Activated T-cell treated with anti-CD3 and anti-CD28 coated beads for 48 hours (primary cell): Measurements from ENCODE around the gene HIVEP3.

Source experiments
- DNase-seq: peaks from one replicate; pipeline ENCODE4 v3.0.0-alpha.2; 2020; ENCODE audit warnings: low read depth

The HIVEP3 gene

DNA sequence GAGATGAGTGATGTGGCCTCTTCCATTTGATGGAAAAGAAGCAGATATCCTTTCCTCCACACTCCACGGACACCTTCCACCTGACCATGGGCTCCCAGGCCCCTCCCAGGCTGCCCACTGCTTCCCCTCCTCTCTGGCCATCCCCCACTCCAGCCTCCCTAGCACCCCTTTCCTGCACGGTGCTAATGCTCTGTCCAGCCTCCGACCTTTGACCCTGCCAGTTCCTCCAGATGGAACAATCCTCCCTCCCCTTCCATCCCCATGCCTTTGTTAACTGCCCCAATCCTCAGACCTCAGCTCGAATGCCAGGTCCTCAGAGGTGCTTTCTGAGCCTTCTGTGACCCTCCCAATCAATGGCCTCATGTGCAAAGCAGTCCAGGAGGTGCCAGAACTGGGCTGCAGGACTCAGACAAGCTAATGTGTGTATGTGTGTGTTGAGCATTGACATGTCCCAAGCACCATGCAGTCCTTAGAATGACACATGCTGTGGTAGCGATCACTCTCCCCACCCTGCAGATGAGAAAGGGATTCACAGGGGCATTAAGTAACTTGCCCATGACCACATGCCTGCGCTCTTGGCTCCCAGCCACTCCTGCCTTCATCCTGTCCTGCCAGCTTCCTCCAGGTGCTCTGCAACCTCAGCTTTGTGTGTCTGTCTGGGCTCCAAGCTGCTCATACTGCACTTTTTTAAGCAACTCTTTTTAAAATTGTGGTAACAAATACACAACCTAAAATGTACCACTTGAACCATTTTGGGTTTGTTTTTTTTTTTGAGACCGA is 370.8 kb downstream of the HIVEP3 start:
- no peak for DNase-seq

DNA sequence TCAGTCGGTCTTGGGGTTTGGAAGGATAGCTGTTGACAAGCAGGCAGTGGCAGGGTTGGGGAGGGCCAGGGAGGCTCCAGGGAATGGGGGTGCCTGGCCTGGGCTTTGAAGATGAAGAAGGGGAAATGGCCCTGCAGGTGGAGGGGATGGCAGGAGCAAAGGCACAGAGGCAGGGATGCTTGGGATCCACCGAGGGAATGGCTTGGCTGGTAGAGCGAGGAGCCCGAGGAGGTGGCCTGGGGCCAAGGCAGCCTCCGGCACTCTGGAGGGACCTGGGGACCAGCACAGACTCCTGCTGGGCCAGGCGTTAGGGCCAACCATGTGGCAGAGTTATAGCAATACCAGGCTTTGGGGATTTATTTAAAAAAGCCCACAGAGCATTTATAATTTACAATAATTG is 371.4 kb downstream of the HIVEP3 start:
- DNase-seq, result no peak

DNA sequence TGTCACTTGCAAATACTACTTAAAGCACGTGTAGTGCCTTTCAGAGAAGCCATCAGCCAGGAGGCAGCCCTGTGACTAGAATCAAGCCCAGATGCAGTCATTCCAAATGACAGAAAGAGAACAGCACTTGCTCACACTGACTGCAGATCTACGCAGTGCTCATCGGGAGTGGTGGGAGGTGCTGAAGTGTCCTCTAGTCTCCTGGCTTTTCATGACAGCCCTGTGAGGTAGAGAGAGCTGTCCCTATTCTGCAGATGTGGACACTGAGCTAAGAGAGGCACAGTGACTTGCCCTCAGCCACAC is 371.9 kb downstream of the HIVEP3 start:
- no peak for DNase-seq

DNA sequence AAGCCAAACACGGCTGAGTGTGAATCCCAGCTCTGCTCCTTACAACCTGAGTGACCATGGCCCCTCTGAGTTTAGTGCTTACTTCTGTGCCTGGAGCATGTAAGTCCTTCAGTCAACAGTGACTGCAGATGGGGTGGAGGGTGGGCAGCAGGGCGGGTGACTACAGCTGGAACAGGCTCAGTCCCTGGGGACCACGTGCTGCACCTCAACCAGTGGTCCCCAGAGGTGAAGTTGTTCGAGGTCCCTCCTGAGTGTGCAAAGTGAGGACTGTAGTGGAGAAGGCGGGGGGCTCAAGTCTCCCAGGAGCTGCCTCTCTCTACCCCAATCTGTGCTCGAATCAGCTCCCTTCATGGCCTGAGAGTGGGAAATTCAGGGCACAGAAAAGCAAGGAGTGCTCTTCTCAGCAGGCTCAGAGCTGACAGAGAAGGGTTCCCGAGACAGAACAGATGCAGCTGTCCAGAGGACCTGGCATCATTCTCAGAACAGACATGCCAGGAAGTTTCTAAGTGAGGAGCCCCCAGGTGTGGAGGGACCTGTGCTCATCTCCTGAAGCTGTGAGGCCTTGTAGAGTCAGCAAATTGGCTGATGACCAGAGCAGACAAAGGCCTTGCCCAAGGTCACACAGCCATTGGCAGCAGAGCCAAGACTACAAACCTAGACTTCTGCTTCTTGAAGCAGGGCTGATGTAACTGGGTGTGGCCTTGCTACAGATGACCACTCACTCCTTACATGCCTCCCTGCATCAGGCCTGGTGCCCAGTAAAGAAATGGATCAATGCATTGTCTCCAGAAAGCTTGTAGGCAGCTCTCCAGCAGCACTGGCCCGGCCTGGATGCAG is 372.5 kb downstream of the HIVEP3 start:
- no peak for DNase-seq

DNA sequence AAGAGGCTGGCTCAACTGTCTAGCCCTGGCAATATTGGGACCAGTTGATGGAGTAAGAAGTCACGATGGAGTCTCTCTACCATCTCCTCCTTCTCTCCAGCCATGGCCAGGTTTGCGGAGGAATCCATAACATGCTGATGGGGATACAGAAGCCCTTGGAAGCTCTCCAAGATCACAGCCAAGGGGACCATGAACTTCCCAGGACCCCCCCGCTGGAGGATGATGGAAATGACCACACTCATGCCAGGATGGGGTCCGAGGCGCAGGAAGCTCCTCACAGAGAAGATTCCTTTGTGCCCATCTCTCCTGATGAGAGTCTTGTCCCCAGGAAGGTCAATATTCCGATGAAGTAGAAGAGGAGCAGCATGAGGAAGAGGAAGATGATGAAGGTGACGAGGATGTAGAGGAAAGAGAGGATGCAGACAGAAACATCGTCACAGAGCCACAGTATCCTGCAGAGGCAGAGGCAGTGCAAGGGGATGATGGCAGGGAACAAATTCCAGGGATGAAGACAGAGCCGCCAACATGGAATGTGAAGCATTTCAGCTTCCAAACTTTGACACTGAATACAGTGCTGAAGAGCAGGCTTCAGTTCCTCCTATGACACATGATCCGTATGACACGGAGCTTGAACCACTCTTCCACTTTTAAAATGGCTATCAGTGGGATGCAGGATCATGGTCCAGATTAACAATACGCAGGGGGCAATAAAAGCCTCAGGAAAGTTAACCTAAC is 376.4 kb downstream of the HIVEP3 start:
- no peak for DNase-seq

DNA sequence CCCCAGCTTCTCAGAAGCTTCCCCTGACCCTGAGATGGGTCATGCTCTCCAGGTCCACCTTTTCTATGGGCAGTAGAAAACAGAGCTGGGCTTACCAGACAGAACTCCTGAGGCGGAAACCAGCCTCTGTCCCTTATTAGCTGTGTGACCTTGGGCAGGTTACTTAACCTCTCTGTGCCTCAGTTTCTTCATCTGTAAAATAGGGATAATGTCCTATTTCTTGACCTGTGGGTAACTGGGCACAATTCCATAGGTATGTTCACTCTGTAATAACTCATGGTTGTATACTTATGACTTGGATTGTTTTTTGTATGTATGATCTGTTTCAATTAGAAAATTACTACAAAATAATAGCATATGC is 377.1 kb downstream of the HIVEP3 start:
- DNase-seq, result no peak

DNA sequence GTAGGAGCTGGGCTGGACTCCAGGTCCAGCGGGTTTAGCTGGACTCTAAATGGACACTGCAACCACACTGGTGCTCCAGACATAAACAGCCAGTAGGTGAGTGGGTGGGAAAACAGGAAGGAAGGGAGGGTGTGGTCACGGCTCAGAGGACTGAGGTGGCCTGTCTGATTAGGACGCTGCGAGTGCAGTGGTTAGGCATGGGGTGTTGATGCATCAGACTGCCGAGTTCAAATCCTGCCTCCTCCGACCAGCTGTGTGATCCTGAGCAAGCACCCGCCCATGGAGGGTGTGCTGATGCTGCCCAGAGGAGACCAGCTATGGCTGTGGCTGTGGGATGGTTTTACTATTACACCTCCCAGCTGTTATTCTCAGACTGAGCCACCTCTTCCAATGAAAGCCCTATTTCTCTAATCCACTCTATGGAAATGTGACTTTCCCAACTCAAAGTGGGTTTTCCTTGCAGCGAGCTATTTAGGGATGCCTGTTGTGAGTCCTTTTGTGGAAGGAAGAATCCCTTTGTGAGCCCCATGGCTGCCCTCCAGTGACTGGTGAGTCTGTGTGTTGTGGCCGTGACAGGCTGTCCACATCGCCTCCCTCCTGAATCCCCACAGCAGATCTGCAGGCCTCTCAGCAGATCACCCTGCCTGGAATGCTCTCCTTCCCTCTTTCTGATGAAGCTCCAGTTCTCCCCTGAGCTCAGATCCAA is 377.7 kb downstream of the HIVEP3 start:
- no peak for DNase-seq

DNA sequence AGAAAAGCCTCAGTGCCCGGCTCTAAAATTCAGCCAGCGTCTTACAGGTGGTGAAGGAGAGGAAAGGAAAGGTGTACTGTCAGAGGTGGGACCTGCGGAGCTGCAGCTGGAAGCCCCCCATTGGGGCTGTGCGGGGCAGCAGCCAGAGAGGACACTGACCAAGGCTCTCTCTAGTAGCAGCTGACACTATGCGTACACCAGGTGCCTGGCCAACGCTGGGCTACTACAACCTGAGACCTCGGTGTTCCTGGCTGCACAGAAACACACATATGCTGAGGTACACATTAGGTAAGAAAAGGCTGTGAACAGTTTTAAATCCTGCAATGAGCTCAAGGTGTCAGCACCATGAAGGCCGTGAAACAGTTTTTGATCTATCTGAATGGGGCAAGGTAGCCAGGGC is 378.7 kb downstream of the HIVEP3 start:
- no peak for DNase-seq

DNA sequence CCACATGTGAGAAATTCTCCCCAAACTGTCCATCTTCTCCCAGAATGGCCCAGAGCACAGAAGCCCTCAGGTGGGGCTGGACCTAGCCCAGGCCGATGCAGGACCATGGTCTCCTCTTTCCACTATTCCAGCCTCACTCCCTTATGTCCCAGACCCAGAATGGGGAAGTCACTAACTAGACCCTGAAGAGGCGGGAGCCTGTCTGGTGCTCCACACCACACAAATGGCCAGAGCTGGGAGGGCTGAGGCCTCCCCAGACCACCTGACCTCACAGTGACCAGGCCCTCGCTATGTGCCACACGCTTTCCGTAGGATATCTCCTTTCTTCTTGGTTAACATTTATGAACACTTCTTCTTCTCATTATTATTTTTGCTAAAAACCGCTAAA is 379.3 kb downstream of the HIVEP3 start:
- DNase-seq, result no peak

DNA sequence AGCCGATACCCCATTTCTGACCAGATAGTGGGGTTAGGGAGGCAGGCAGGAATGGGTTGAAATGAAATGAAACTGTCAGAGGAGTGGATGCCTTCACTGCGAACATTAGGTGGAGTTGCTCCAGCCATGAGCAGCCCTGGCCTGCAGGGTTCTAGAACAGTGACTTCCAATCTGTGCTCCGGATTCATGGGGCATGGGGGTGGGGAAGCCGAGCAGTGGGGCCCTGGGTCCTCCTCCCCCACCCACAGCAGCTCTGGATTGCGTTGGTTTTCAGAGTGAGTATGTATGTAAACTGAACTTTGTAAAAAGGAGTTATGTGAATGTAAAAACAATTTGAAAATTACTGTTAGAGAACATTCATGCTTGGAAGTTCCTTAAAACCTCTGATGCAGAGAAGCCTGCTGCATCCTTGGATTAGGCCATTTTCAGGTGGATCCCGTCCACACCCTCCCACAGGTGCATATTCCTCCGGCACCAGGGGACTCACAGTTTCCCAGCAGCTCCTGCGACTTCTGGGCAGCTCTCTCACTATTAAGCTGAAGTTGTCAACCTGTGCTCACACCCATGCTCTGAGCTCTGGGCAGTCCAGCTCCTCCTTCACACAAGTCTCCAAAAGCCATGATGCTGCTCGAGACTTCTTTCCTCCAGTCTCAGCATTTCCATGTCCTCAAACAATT is 379.8 kb downstream of the HIVEP3 start:
- no peak for DNase-seq

DNA sequence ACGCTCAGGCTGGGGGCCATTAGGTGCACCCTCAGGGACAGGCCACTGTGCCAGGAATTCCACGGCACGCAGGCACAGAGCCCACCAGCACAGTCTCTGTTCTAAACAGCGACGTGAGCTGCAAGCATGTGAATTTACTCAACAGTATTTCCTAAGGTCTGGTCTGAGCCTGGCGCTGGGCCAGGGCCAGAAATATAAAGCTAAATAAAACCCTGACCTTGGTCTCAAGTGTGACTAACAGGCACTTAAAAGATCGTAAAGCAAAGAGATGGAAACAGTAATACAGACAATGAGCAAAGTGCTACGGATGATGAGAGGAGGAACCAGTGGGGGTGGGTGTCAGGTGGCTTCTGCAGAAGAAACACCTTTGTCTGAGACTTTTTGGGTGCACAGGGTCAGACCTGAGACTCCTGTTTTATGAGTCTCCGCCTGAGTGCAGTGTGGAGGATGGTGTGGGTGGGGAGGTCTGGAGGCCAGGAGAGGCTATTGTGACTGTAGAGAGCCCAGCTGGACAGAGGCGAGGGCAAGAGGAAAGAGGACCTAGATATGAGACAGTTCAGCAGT is 380.9 kb downstream of the HIVEP3 start:
- DNase-seq, result no peak

DNA sequence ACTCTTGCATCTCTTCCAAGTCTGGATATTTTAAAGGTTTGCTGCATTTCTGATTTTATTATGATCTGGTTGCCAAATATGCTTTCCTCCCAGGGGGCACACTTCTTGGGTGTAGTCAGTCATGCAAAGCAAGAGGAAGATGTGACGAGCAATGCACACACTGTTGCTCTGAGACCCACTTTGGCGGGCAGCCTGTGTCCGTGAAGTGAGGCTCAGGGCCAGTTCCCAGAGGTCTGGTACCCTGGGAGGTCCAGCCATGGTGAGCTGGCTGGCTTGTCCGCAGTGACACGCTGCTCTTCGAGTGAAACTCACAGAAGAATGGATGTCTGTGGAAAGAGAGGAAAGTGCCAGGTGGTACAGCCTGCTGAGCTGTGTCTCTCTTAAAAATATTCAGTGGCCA is 381.5 kb downstream of the HIVEP3 start:
- no peak for DNase-seq

DNA sequence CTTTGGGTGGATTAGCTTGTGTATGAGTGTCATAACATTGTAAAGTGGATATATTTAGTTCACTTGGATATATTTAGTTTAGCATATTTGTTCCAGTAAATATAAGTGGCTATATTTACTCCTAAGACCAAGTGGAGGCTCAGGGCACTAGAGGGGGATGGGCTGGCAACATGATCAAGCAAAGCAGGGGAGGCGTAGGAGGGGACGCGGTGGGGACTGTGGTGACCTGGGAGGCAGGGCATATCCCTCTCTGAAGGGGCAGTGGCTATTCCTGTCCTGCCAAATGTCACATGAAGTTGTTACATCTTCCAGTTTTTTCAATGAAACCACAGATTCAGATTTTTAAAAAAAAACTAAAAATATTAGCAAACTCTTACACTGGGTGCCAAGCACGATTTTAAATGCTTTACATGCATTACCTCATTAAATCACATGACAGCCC is 382.3 kb downstream of the HIVEP3 start:
- DNase-seq, result no peak

DNA sequence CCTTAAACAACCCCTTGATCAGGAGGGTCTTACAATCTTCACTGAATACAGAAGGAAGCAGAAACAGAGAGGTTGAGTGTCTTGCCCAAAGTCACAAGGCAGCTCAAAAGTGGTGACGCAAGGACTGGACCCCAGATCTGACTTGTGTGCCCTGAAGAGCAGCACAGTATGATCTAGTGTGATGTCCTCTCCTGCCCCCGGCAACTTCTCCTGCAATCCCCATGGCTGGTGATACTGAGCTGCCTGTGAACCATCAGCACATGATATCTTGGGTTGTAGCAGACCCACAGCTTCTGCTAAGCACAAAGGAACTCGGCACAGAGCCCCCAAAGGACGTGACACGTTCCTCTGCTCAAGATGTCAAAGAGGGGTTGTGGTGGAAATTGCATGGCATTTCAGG is 383.0 kb downstream of the HIVEP3 start:
- no peak for DNase-seq

DNA sequence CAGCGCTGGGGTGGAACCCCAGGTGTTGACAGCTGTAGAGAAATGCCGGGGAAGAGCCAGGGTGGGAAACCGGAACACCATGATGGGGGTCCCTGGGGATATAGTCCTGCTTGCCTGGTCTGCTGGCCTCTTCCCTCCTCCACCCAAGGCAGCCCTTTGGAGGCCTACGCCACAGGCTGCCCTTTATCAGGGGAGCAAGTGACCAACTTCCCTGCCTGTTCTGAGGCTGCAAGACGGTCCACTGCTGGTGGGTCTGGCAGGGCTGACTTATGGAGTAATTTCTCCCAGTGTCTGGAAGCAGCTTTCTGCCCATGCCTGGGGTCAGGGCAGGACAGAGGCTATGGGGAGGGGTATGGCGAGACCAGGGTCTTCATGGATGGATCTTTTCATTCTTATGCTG is 383.4 kb downstream of the HIVEP3 start:
- DNase-seq, result no peak

DNA sequence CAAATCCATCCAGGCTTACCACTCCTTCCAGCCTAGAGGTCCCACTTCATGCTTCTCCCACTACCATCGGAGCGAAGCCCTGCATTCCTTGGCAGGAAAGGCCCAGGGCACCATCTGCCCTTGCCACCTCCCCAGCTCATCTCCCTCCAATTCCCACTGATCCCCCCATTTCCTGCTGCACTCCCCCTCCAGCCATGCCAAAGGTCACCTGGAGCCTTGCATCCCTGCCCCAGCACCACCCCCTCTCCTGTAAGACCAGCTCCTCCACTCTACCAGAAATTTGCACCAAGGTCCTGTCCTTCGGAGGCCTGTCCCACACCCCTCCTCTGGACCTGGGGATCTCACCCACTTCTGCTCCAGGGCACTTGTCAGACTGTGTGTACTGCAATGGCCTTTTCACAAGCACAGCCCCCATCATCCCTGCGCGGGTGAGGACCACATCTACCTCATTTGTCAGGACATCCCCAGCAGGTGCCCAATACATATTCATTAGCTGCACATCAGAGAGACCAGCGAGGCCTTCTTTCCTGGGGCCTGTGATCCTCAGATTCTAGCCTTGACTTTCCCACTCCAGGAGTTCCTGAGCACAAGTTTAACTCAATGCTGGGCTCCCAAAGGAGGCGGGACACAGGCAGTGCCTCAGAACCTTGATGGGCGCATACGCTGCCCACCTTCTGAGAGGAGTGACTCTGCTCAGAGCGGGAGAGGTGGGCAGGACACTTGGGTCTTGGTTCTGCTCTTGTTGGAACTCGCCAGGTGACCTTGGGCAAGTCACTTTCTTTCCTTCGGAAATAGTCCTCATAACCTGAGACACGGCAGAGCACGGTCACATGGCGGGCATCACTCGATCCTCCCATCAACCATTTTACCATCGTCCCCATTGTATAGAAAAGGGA is 384.3 kb downstream of the HIVEP3 start:
- no peak for DNase-seq

DNA sequence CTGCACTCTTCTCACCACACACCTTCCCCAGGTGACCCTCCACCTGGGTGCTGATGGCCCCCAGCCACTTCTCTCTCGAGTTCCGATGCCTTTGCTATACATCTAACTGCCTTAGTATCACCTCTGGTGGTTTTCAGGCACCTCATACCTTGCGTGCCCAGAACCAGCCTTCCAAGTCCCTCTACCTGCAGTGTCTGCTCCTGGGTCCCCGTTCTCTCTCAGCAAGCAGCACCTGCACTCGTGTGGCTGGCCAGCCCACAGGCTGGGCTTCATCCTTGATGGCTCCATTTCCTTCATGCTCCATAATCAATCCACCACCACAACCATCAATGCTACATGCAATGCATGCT is 385.0 kb downstream of the HIVEP3 start:
- no peak for DNase-seq

DNA sequence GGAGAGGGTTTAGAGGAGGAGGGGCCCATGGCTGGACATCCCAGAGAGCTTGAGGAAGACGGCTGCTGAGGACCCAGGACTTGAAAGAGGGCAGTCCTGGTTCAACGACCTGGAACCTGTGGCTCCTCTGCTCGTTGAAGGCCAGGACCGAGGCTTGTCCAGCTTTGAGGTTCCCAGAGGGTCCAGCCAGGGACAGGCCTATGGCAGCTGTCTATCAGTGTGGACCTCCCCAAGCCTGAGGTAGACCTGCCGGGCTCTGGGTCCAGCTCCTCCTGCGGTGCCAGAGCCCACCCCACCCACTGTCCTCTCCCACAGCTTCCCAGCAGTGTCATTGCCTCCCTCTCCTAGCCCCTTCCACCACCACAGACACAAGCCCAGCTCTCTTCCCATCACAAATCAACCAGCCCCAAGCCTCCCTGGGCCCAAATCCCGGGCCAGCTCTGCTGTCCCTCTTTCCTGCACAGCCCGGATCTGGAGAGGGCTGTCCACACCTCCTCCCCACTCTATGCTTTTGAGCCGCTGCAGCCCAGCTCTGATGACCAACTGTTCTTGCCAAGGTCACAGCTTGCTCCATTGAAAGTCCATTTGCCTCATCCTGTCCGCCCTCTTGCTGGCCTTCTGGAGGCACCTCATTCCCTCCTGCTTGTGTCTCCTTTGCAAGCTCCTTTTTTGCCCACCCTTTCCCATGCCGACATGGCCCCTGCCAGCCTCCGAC is 385.5 kb downstream of the HIVEP3 start:
- DNase-seq, result no peak

DNA sequence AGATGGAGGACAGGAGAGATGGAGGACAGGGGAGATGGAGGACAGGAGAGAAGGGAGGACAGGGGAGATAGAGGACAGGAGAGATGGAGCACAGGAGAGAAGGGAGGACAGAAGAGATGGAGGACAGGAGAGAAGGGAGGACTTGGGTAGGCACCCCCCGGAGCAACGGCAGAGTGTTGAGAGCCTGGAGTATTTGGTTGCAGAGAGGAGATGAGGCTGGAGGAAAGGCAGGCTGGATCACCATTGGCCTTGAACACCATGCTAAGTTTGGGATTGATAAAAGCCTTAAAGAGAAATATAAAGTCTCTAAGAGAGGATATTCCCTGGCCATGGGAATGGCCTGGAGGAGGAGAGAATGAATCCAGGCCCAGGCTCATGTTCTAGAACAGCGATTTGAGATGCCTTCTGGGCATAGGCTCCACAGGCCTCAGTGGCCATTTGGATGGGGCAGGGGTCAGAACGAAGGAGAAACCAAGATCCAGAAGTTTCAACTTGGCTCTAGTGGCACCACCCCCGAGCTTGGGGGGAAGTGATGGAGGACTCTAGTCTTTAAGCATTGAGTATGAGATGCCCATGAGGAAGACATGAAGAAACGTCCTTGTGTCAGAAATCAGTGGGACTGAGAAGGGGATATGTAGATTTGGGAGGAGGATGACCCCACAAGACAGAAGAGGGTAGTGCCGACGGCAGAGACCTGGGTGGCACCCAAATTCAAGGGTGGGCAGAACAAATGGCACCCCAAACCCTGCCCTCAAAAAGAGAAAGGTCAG is 386.3 kb downstream of the HIVEP3 start:
- DNase-seq, result no peak
